Activated CD4-positive, alpha-beta T cell treated with anti-CD3 and anti-CD28 coated beads, Interleukin-2, amount 10 ng/mL, durations not matched to agents 24 days and 14 days (primary cell): ENCODE measurements around the gene TMEM123. TPM values are rescaled to one million over a fixed set of nuclear protein-coding genes. Genes with fewer than 3 reads are reported as not detected.
"Not testable (repeated sequence)": the region's sequence is repeated elsewhere in the genome, so short reads cannot be mapped to it uniquely, and the experiment has no call there.

Experiments used
- DNase-seq: peaks from one replicate; pipeline ENCODE4 v3.0.0; 2022
- H3K27ac Mint-ChIP-seq: one replicate; pipeline ENCODE4 v1.8.0; 2022; ENCODE audit warnings: mild to moderate bottlenecking, mixed read lengths
- H3K27me3 Mint-ChIP-seq: one replicate; pipeline ENCODE4 v1.8.0; 2022; ENCODE audit warnings: mixed read lengths
- H3K36me3 Mint-ChIP-seq: one replicate; pipeline ENCODE4 v1.8.0; 2022; ENCODE audit warnings: low read depth, mild to moderate bottlenecking, mixed read lengths
- H3K4me1 Mint-ChIP-seq: one replicate; pipeline ENCODE4 v1.8.0; 2021; ENCODE audit warnings: mixed read lengths
- H3K4me3 Mint-ChIP-seq: one replicate; pipeline ENCODE4 v1.8.0; 2022; ENCODE audit warnings: mild to moderate bottlenecking, moderate library complexity, mixed read lengths
- H3K9me3 Mint-ChIP-seq: one replicate; pipeline ENCODE4 v1.8.0; 2021; ENCODE audit warnings: mixed read lengths
- intact Hi-C: fragments of 100-400 bp; cut with micrococcal nuclease; formaldehyde crosslinking; loops from one replicate; pipeline ENCODE4 v1.15.1; 2023
- total RNA-seq: library from RNA; stranded (reverse); gene quantifications from 2 replicates; pipeline ENCODE4 v1.2.3, GENCODE V29; 2022

TMEM123 gene
- total RNA-seq, 1 donor from 2014 or later = 243 TPM

GRCh38 chr11:102384419-102385079, 68.0 kb downstream of the TMEM123 start:
- H3K36me3 Mint-ChIP-seq = peaks cover 50% of the 10 kb centered on the region
- intact Hi-C loops = no loop called here
- peaks cover 4% of the 10 kb centered on the region for H3K9me3 Mint-ChIP-seq
- DNase-seq = no peak
- H3K27ac Mint-ChIP-seq = no peak overlapping the region
- H3K4me1 Mint-ChIP-seq = peaks cover 14% of the 10 kb centered on the region
- no peak overlapping the region for H3K4me3 Mint-ChIP-seq
- H3K27me3 Mint-ChIP-seq = no peaks in the 10 kb centered on the region

GRCh38 chr11:102383839-102384238, 68.7 kb downstream of the TMEM123 start:
- Mint-ChIP-seq H3K4me3 (no peak overlapping the region), H3K27me3 (no peaks in the 10 kb centered on the region), H3K9me3 (peaks cover under 1% of the 10 kb centered on the region), H3K4me1 (peaks cover 10% of the 10 kb centered on the region), H3K36me3 (peaks cover 49% of the 10 kb centered on the region), H3K27ac (no peak overlapping the region)
- intact Hi-C loops = no loop called here
- DNase-seq = no peak

GRCh38 chr11:102382384-102382783, 70.2 kb downstream of the TMEM123 start:
- DNase-seq = no peak
- Mint-ChIP-seq H3K4me1 (peaks cover 13% of the 10 kb centered on the region), H3K4me3 (no peak overlapping the region), H3K9me3 (no peaks in the 10 kb centered on the region), H3K27ac (no peak overlapping the region), H3K36me3 (peaks cover 55% of the 10 kb centered on the region), H3K27me3 (no peaks in the 10 kb centered on the region)
- intact Hi-C loops = no loop called here

- H3K27me3 Mint-ChIP-seq = no peaks in the 10 kb centered on the region
- no peak overlapping the region for H3K27ac Mint-ChIP-seq
- no peak for DNase-seq
- peaks cover 10% of the 10 kb centered on the region for H3K4me1 Mint-ChIP-seq
- peaks cover 57% of the 10 kb centered on the region for H3K36me3 Mint-ChIP-seq
- H3K4me3 Mint-ChIP-seq = no peak overlapping the region
- no peaks in the 10 kb centered on the region for H3K9me3 Mint-ChIP-seq
- intact Hi-C loops = no loop called here
Measured at GRCh38 chr11:102378818-102379217, 73.7 kb downstream of the TMEM123 start.

- H3K4me1 Mint-ChIP-seq = peaks cover 10% of the 10 kb centered on the region
- peaks cover 55% of the 10 kb centered on the region for H3K36me3 Mint-ChIP-seq
- no peak overlapping the region for H3K4me3 Mint-ChIP-seq
- no peaks in the 10 kb centered on the region for H3K9me3 Mint-ChIP-seq
- H3K27me3 Mint-ChIP-seq = no peaks in the 10 kb centered on the region
- intact Hi-C loops = no loop called here
- H3K27ac Mint-ChIP-seq = no peak overlapping the region
- DNase-seq = no peak
Measured at GRCh38 chr11:102377891-102378290, 74.7 kb downstream of the TMEM123 start.

- peaks cover 16% of the 10 kb centered on the region for H3K4me1 Mint-ChIP-seq
- H3K9me3 Mint-ChIP-seq = peaks cover 3% of the 10 kb centered on the region
- H3K4me3 Mint-ChIP-seq = no peak overlapping the region
- intact Hi-C loops = no loop called here
- H3K27me3 Mint-ChIP-seq = no peaks in the 10 kb centered on the region
- no peak overlapping the region for H3K27ac Mint-ChIP-seq
- H3K36me3 Mint-ChIP-seq = peaks cover 57% of the 10 kb centered on the region
- no peak for DNase-seq
Measured at GRCh38 chr11:102375720-102376399, 76.7 kb downstream of the TMEM123 start.

- H3K4me1 Mint-ChIP-seq = peaks cover 16% of the 10 kb centered on the region
- H3K27ac Mint-ChIP-seq, H3K9me3 Mint-ChIP-seq, H3K4me3 Mint-ChIP-seq, intact Hi-C loops, H3K27me3 Mint-ChIP-seq, DNase-seq: not testable (repeated sequence)
- peaks cover 52% of the 10 kb centered on the region for H3K36me3 Mint-ChIP-seq
Measured at GRCh38 chr11:102374633-102375424, 77.7 kb downstream of the TMEM123 start.

GRCh38 chr11:102368472-102368871, 84.1 kb downstream of the TMEM123 start:
- DNase-seq = no peak
- peaks cover 51% of the 10 kb centered on the region for H3K36me3 Mint-ChIP-seq
- H3K27ac Mint-ChIP-seq = no peak overlapping the region
- H3K9me3 Mint-ChIP-seq = peaks cover 3% of the 10 kb centered on the region
- H3K27me3 Mint-ChIP-seq = no peaks in the 10 kb centered on the region
- intact Hi-C loops = loop anchor here (5.0 kb wide), 1 partner anchor 299 kb away; no protein-coding TSS in a partner anchor
- H3K4me3 Mint-ChIP-seq = no peak overlapping the region
- peaks cover 24% of the 10 kb centered on the region for H3K4me1 Mint-ChIP-seq

GRCh38 chr11:102367364-102367763, 85.2 kb downstream of the TMEM123 start:
- Mint-ChIP-seq H3K4me3 (no peak overlapping the region), H3K27me3 (no peaks in the 10 kb centered on the region), H3K9me3 (peaks cover 3% of the 10 kb centered on the region), H3K4me1 (peaks cover 26% of the 10 kb centered on the region), H3K27ac (peak overlapping the region; percentile 7), H3K36me3 (peaks cover 57% of the 10 kb centered on the region)
- intact Hi-C loops = loop anchor here (1.0 to 5.0 kb wide), 3 partner anchors 128 to 300 kb away; no protein-coding TSS in a partner anchor
- DNase-seq = no peak

GRCh38 chr11:102364991-102365390, 87.6 kb downstream of the TMEM123 start:
- no peak for DNase-seq
- no peaks in the 10 kb centered on the region for H3K9me3 Mint-ChIP-seq
- H3K27me3 Mint-ChIP-seq = no peaks in the 10 kb centered on the region
- intact Hi-C loops = loop anchor here (5.0 kb wide), 1 partner anchor 302 kb away; no protein-coding TSS in a partner anchor
- H3K36me3 Mint-ChIP-seq = peaks cover 70% of the 10 kb centered on the region
- no peak overlapping the region for H3K4me3 Mint-ChIP-seq
- peaks cover 39% of the 10 kb centered on the region for H3K4me1 Mint-ChIP-seq
- no peak overlapping the region for H3K27ac Mint-ChIP-seq

- peak; percentile 82 for DNase-seq
- Mint-ChIP-seq H3K27me3 (no peaks in the 10 kb centered on the region), H3K4me3 (peak overlapping the region; percentile 70), H3K27ac (peak overlapping the region; percentile 73), H3K4me1 (peaks cover 36% of the 10 kb centered on the region), H3K36me3 (peaks cover 76% of the 10 kb centered on the region), H3K9me3 (no peaks in the 10 kb centered on the region)
- intact Hi-C loops = loop anchor here (2.0 kb wide), 1 partner anchor 15 kb away; the partner anchor contains the start of gene BIRC2
Measured at GRCh38 chr11:102361086-102362031, 91.2 kb downstream of the TMEM123 start.

- intact Hi-C loops = loop anchor here (2.0 kb wide), 1 partner anchor 14 kb away; the partner anchor contains the start of gene BIRC2
- peak overlapping the region; percentile 70 for H3K4me3 Mint-ChIP-seq
- peaks cover 36% of the 10 kb centered on the region for H3K4me1 Mint-ChIP-seq
- peak overlapping the region; percentile 73 for H3K27ac Mint-ChIP-seq
- no peaks in the 10 kb centered on the region for H3K9me3 Mint-ChIP-seq
- DNase-seq = no peak
- no peaks in the 10 kb centered on the region for H3K27me3 Mint-ChIP-seq
- peaks cover 77% of the 10 kb centered on the region for H3K36me3 Mint-ChIP-seq
Measured at GRCh38 chr11:102360681-102361080, 91.9 kb downstream of the TMEM123 start.

- Mint-ChIP-seq H3K9me3 (no peaks in the 10 kb centered on the region), H3K36me3 (peaks cover 81% of the 10 kb centered on the region), H3K4me3 (no peak overlapping the region), H3K27ac (no peak overlapping the region), H3K4me1 (peaks cover 36% of the 10 kb centered on the region), H3K27me3 (no peaks in the 10 kb centered on the region)
- intact Hi-C loops = no loop called here
- DNase-seq = no peak
Measured at GRCh38 chr11:102359372-102359771, 93.2 kb downstream of the TMEM123 start.
